Left colon (tissue), 2 donors: ENCODE data around the gene GSTK1. TPM values are rescaled to one million over a fixed set of nuclear protein-coding genes. Genes with fewer than 3 reads are reported as not detected.
"Not testable (repeated sequence)": the region's sequence is repeated elsewhere in the genome, so short reads cannot be mapped to it uniquely, and the experiment has no call there.

Source experiments
- ATAC-seq: fragments of 200-7000 bp; cut with Tn5 transposase; one replicate; pipeline ENCODE4 v1.9.1; 2020; ENCODE audit warnings: mild to moderate bottlenecking, moderate library complexity
- DNase-seq, 2 donors: peaks; one replicate each; pipeline ENCODE4 v3.0.0-alpha.2; 2020
- intact Hi-C, 2 donors: fragments of 100-400 bp; cut with DNase I in 1 of 2; cut with micrococcal nuclease in 1 of 2; formaldehyde crosslinking; loops; one replicate each; pipeline versions ENCODE4 v1.11.2 to v1.14.0; 2022; cut with DNase I, micrococcal nuclease
- total RNA-seq, 2 donors: library from RNA; stranded (reverse); fragmentation: NEBNext Ultra II Directional; extraction: Animal tissue kit (Norgen Biotek cat#: 25700); gene quantifications; one replicate each; pipeline ENCODE4 v1.2.1, GENCODE V29; 2021
- donor health status: DM: no; HTN: no; CAD: no.
- donor health status: DM: yes; HTN: yes; CAD: no.

Gene GSTK1
- total RNA-seq, 2 donors from 2014 or later: 290 to 349 TPM

GRCh38 chr7:143256932-143257331 is 6.3 kb upstream of the GSTK1 start:
- intact Hi-C loops: no loop called here
- no peak for ATAC-seq
- DNase-seq: no peak

GRCh38 chr7:143257501-143257900 is 5.7 kb upstream of the GSTK1 start:
- ATAC-seq: peak; percentile 72
- no peak for DNase-seq
- intact Hi-C loops: no loop called here

- no peak for ATAC-seq
- intact Hi-C loops: no loop called here
Measured at GRCh38 chr7:143258831-143259230, 4.4 kb upstream of the GSTK1 start.

GRCh38 chr7:143259765-143260164 is 3.5 kb upstream of the GSTK1 start:
- intact Hi-C loops: no loop called here
- DNase-seq (no peak), ATAC-seq (no peak)

More at GRCh38 chr7:143258831-143259230, 4.4 kb upstream of the GSTK1 start:
- DNase-seq: no peak

GRCh38 chr7:143261901-143262300 is 1.3 kb upstream of the GSTK1 start:
- ATAC-seq (no peak), DNase-seq (no peak)
- intact Hi-C loops: no loop called here

GRCh38 chr7:143264196-143264568 is 941 bp downstream of the GSTK1 start:
- ATAC-seq: peak; percentile 6
- DNase-seq, intact Hi-C loops: not testable (repeated sequence)

- intact Hi-C loops: no loop called here
- DNase-seq (no peak), ATAC-seq (no peak)
Measured at GRCh38 chr7:143265017-143265693, 1.9 kb downstream of the GSTK1 start.

GRCh38 chr7:143269251-143269650 is 6.0 kb downstream of the GSTK1 start:
- intact Hi-C loops: no loop called here
- DNase-seq (peak; percentile 61 to 84), ATAC-seq (peak; percentile 91)

GRCh38 chr7:143271240-143271639 is 8.0 kb downstream of the GSTK1 start:
- no peak for ATAC-seq
- intact Hi-C loops: no loop called here
- no peak for DNase-seq

- DNase-seq: no peak
Measured at GRCh38 chr7:143272871-143273270, 9.6 kb downstream of the GSTK1 start.

GRCh38 chr7:143279186-143280098 is 16.2 kb downstream of the GSTK1 start:
- intact Hi-C loops: no loop called here
- DNase-seq (no peak), ATAC-seq (no peak)

More at GRCh38 chr7:143272871-143273270, 9.6 kb downstream of the GSTK1 start:
- intact Hi-C loops: no loop called here
- ATAC-seq: no peak

GRCh38 chr7:143280160-143280559 is 16.9 kb downstream of the GSTK1 start:
- no peak for ATAC-seq
- intact Hi-C loops: no loop called here

GRCh38 chr7:143280566-143280965 is 17.3 kb downstream of the GSTK1 start:
- intact Hi-C loops: no loop called here
- no peak for DNase-seq
- no peak for ATAC-seq

More at GRCh38 chr7:143280160-143280559, 16.9 kb downstream of the GSTK1 start:
- no peak for DNase-seq

- no peak for ATAC-seq
- intact Hi-C loops: no loop called here
- no peak for DNase-seq
Measured at GRCh38 chr7:143281529-143281928, 18.3 kb downstream of the GSTK1 start.

GRCh38 chr7:143282124-143282523 is 18.9 kb downstream of the GSTK1 start:
- ATAC-seq (no peak), DNase-seq (no peak)
- intact Hi-C loops: no loop called here

- intact Hi-C loops: no loop called here
- peak; percentile 52 to 70 for DNase-seq
- ATAC-seq: peak; percentile 28
Measured at GRCh38 chr7:143283381-143283780, 20.1 kb downstream of the GSTK1 start.

- peak; percentile 77 to 87 for DNase-seq
- intact Hi-C loops: no loop called here
Measured at GRCh38 chr7:143284591-143285469, 21.6 kb downstream of the GSTK1 start, which contains the start of gene TMEM139. TMEM139 (plus strand) TSS chr7:143284958; CDS start chr7:143285958, 1,000 bp downstream.

GRCh38 chr7:143285470-143285778 is 22.2 kb downstream of the GSTK1 start:
- ATAC-seq (peak; percentile 47), DNase-seq (peak; percentile 67 to 87)
- intact Hi-C loops: no loop called here

More at GRCh38 chr7:143284591-143285469, 21.6 kb downstream of the GSTK1 start, which contains the start of gene TMEM139:
- ATAC-seq: peak; percentile 63
